ENCODE measurements around the gene VAV1.
A peak's percentile ranks its signal among the peaks of the same experiment; 100 is the strongest.
"Not testable (repeated sequence)": the region's sequence is repeated elsewhere in the genome, so short reads cannot be mapped to it uniquely, and the experiment has no call there.

VAV1 gene

DNA sequence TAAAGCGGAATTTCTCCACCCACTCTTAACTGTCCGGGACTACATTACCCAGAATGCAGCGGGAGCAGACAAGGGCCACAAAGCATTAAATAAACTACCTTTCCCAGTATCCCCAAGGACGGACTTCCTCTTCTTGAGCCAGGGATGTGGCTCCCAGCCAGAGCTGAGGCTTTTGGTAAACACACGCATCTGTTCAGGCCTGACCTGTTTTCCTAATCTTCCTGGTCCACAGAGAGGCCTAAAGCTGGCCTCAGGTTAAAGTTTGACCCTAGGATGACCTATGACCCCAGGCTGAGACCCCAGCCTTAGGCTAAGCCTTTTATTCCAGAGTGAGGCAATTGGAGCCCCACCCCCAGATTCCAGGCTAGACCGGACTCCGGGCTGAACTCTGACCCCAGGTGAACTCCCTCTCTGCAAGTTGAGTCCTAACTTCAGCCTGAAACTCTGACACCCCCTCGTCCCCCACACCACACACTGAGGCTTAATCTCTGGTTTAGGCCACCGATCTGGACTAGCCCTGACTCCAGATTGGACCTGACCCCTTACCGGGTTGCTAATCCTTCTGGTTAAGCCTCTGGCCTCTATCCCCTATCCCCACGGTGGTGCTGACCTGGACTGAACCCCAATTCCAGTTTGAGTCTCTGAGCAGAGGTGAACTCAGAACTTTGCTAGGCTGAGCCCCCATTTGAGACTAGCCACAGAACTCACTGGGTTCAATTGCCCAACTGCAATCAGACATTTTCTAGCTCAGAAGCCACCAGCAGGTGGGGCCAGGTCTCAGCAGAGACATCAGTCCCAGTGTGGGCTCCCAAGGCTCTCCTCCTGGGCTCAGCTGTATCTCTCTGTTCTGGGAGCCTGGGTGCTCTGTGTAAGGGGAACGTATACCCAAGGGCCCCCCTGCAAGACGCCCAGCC, 34.4 kb upstream of the VAV1 start:
- peak; percentile 41 for DNase-seq

DNA sequence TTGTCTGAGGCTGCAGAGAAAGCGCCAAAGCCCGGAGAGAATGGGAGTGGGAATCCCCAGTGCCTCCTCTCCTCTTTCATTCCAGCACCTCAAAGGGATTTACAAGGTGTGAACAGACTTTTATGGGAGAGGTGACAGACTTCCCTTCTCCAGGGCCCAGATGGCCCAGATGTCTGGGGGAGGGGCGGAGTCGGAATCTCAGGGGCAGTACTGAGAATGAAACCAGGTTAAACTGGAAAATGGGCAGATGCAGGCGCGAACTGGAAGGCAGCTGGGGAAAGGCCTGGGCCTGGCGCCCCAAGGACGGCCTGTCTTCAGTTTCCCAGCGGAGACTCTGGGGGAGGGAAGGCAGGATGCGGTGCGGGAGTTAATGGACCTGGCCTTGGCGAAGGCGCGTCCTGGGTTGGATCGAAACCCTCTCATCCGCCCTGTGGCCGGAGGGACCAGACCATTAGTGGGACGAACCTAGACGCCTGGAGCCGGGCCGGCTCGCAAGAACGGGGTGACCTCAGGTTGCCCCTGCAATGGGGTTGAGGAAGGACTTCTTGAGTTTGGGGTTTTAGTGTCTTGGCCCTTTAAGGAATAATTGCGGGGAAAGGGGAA, 33.6 kb upstream of the VAV1 start:
- DNase-seq = peak; percentile 54

DNA sequence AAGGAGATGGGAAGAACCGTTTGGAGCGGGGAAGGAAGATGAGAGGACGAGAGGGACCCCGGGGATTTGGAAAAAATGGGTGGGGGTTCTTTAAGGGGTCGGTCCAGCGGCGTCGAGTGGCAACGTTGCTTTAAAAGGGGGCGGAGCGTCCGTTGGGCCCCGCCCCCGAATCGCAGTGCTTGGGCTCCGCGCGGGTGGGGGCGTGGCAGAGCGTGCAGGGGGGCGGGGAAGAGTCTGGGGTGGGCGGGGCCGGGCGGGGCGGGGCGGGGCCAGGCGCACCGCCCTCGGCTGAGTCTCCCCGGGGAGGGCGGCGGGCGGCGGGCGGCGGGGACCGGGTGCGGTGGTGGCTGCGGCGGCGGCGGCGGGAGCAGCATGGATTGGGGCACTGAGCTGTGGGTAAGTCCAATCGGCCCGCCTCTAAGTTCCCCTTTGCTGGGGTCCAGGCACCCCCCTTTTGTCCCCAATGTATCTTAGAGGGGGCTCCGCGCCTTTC, 33.1 kb upstream of the VAV1 start, which contains the start of gene TRIP10:
TRIP10 (plus strand) TSS at position 291 of the 493 bp plus-strand sequence; CDS start at position 373, 82 bp downstream.
- DNase-seq = peak; percentile 59

DNA sequence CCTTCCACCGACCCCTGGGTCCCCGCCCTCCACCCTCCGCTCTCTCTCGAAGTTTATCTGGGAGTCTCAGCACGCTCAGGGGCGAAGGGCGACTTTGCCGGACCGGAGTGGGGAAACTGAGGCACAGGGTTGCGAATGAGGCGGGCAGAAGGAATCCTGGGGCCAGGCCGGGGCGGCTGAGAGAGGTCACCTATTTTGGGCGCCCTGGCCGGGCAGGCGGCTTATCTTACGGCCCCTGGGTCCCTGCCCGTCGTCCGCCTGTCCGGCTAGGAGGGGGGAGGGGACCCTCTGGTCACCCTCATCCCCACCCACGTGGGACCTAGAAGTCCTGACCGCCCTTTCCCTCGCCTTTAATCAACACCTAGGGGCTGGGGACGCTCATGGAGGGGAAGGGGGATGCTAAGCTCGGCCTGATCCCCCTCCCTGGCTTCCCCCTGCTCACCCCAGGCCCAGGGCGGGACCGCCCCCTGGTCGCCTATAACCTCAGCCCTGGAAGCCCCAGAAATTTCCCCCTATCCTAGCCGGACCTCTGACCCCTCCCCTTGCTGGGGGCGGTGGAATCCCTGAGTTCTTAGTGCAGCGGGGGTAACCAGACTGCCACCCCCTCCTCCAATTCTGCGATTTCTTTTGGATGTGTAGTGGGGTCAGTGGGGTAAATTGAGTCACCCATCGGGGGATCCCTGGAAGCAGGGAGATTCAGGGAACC, 32.5 kb upstream of the VAV1 start:
- DNase-seq = no peak

DNA sequence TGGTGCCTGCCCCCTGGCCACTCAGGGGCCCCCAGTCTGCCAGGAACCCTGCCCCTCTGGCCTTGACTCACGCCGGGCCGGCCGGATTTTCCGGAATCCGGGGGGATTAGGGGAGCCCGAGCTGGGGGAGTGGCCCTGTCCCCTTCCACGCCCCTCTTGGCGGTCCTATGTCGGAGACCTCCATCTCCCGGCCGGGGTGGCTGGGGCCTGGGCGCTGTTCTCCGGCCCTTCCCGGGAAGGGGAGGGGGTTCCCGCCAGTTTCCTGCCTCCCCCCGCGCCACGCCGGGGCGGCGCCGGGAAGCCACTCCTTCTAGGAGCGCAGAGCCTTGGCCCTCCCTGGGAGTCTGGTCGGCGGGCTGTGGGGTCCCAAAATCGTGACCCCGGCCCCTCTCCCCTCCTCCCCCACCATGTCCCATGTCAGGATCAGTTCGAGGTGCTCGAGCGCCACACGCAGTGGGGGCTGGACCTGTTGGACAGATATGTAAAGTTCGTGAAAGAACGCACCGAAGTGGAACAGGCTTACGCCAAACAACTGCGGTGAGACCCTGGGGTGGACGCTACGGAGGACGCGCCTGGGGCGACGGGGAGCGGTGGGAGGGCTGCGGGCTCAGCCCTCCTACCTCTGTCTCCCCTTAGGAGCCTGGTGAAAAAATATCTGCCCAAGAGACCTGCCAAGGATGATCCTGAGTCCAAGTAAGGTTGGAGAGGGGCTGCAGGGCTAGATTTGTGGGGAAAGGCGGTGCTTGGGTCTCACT, 31.7 kb upstream of the VAV1 start:
- DNase-seq = peak; percentile 12

DNA sequence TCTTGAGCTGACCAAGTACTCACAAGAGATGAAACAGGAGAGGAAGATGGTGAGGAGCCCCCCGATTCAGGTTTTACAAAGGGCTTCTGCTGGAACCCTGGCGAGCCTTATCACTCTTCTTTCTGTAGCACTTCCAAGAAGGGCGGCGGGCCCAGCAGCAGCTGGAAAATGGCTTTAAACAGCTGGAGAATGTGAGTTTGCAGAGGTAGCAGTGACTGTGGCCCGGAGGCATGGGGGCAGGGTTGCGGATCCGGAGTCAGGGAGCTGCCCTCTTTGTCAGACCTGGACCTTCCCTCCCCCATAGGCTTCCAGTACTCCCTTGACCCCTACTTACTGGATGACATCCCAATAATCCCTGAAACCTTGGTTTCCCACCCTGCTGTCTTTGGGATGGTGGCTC, 29.4 kb upstream of the VAV1 start:
- DNase-seq = no peak

DNA sequence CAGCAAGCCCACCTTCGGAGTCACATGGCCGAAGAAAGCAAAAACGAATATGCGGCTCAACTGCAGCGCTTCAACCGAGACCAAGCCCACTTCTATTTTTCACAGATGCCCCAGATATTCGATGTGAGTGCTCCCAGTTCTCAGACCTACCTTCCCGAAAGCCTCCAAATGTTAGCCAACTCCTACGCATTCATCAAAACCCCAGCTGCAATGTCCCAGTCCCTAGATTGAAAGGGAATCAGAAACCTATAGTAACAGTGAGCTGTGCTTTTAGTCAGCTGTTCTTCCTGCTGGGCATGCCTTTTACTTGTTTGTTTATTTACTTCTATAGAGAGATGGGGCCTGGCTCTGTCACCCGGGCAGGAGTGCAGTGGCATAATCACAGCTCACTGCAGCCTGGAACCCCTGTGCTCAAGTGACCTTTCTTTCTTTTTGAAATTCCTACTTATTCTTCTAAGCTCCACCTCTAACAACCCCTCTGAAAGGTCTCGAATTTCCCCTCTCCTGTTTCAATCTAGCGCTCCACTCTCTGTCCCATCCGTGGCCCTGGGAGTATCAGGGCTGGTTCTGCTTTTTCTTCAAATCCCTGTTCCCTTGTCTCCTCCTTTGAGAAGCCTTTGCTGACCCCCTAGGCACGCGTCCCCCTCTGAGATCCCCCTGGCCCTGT, 28.7 kb upstream of the VAV1 start:
- DNase-seq = no peak

DNA sequence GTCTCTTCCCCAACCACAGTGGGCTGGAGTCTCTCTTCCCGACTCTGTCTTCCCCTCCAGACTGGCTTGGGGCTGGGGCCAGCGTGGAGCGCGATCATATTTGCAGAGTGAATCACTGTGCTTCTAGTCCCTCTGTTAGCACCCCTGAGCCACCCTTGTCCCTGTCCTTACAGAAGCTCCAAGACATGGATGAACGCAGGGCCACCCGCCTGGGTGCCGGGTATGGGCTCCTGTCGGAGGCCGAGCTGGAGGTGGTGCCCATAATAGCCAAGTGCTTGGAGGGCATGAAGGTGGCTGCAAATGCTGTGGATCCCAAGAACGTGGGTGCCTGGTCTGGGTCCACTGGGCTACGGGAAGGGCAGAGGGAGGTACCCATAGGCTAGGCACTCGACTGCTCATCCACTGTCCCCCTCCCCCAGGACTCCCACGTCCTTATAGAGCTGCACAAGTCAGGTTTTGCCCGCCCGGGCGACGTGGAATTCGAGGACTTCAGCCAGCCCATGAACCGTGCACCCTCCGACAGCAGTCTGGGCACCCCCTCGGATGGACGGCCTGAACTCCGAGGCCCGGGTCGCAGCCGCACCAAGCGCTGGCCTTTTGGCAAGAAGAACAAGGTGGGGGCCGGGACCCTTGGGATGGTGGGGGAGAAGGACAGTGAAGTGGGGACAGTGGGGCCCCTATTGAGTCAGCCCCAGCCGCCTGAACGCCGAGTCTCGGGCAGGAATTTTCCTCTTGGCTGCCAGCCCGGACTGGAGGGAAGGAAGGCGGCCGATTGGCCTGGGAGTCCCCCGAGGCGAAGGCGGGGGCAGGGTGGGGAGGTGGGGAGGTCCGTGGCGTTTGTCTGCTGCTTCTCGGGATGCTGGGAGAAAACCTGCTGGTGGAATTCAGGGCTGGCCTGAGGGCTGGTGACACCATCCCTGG, 27.9 kb upstream of the VAV1 start:
- DNase-seq = no peak

DNA sequence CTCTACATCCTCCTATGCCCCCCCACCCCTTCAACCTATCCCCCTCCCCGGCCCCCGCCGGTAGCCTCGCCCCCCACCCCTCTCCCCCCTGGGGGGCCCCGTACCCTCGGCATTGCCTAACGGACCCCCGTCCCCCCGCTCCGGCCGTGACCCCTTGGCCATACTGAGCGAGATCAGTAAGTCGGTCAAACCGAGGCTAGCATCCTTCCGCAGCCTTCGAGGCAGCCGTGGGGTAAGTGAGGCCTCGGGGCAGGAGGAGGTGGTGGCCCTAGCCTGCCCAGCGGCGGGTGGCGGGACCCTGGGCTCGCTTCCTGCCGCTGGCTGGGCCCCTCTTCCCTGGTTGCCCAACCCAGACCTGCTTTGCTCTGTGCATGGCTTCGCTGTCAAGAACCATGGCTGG, 26.5 kb upstream of the VAV1 start:
- no peak for DNase-seq

DNA sequence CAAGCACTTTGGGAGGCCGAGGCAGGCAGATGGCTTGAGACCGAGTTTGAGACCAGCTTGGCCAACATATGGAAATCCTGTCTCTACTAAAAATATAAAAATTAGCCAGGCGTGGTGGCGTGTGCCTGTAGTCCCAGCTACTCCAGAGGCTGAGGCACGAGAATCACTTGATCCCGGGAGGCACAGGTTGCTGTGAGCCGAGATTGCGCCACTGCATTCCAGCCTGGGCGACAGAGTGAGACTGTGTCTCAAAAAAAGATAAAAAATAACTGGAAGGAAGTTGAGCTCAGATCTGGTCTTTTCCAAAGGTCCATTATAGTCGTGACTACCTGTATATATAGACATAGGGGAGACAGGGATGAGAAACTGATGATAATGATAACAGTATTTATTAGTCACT, 24.0 kb upstream of the VAV1 start:
- not testable (repeated sequence) for DNase-seq

DNA sequence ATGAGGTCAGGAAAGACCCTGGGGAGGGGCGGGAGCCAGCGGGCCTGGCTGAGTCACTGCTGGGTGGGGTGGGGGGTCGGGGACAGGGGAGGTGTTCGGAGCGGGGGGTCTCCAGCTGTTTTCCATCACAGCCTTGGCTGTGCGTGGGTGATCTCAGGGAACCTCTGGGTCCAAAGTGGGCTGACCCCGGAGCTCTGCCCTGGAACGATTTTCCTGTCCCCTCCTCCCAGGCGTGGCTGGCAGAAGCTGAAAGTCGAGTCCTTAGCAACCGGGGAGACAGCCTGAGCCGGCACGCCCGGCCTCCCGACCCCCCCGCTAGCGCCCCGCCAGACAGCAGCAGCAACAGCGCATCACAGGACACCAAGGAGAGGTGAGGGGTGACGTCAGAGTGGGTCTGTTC, 22.4 kb upstream of the VAV1 start:
- DNase-seq = no peak

DNA sequence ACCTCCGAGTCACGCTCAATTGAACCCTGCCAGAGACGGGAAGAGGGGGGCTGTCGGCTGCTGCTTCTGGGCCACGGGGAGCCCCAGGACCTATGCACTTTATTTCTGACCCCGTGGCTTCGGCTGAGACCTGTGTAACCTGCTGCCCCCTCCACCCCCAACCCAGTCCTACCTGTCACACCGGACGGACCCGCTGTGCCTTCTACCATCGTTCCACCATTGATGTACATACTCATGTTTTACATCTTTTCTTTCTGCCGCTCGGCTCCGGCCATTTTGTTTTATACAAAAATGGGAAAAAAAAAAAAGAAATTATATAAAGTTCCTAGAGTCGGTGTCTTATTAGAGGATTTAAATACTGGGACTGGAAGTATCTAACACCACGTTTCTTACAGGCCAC, 21.3 kb upstream of the VAV1 start:
- no peak for DNase-seq

DNA sequence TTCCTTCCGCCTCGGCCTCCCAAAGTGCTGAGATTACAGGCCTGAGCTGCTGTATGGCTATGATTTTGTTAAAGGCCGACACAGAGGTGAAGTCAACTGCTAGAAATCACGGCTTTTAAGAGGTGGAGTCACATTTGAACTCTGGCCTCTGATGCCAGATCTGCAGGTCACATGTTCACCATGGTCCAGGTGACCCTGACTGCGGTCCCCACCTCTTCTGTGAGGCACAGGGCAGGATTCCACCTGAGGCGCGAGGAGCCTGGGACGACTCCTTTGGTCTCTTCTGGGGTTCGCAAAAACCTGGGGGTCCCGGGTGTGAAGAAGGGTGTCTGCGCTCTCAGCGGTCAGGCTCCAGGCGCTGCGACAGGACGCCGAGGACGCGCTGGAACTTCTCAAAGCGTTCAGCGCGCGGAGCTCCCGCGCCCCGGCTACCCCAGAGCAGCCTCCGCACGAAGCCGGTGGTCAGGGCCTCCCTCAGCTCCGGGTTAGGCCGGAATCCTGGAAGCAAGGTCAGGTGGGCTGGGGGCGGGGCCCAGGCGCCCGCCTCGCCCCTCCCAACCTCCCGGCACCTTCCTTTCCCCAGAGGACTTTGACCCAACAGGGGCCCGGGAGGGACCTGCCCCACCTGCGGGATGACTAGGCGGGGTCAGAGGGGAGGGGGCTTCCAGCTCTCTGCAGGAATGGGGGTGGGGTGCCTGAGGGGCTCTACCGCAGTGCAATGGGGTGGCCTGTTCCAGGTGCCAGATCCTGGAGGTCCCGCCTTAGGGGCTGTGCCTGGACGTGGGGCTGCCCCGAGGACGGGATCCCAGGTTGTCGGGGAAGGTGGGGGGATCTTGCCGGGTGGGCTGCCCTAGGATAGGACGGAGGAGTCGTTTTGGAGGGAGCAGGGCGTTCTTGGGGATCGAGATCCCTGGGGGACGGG, 20.0 kb upstream of the VAV1 start:
- no peak for DNase-seq

DNA sequence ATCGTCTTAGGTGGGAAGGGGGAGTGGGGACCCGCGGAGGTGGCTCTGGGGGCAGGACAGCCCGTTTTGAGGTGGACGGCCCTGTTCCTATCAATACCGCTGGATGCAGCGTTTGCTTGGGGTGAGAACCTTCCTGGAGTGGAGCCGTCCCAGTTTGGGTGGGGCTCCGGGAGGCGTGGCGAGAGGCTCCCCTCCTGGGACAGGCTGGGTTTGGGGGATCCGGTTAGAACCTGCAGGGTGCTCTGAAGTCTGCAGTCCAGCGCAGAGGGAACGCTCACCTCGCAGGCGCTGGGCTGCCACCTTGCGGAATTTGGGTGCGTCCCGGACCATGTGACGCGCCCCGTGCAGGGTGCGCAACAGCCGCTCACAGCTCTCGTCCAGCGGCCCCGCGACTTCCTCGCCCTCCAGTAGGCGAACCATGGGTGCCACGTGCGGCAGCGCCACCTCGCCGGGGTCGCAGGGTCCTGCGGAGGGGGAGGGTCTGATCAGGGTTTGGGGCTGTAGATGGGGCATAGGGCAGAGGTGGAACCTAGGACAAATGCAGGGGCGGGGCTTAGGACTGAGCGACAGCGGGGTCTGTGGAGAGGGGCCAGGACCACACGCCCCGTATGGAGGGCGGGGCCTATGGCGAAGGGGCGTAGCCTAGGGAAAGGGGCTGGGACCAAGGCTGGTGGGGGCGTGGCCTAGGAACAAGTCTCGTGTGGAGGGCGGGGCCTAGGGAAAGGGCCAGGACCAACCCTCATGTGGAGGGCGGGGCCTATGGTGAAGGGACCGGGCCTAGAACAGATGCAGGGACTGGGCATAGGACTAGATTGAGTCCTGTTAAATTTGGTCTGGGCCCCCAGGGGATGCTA, 19.1 kb upstream of the VAV1 start:
- no peak for DNase-seq

DNA sequence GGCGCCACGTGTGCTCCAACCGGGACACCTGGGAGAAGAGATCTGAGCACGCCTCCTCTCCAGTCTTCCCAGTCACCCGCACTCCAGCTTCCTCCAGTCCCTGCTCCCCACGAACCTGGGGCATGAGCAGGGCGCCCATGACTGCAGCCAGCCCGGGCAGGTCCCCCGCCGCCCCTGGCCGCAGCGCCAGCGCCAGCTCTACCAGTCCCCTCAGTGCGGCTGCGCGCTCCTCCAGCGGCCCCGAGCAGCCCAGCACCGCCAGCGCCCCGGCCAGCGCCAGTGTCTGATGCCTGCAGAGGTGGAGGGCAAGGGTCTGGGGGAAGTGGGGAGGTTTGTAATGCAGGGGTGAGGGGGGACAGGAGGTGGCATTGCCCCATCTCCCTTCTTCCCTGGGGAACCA, 18.4 kb upstream of the VAV1 start:
- no peak for DNase-seq

DNA sequence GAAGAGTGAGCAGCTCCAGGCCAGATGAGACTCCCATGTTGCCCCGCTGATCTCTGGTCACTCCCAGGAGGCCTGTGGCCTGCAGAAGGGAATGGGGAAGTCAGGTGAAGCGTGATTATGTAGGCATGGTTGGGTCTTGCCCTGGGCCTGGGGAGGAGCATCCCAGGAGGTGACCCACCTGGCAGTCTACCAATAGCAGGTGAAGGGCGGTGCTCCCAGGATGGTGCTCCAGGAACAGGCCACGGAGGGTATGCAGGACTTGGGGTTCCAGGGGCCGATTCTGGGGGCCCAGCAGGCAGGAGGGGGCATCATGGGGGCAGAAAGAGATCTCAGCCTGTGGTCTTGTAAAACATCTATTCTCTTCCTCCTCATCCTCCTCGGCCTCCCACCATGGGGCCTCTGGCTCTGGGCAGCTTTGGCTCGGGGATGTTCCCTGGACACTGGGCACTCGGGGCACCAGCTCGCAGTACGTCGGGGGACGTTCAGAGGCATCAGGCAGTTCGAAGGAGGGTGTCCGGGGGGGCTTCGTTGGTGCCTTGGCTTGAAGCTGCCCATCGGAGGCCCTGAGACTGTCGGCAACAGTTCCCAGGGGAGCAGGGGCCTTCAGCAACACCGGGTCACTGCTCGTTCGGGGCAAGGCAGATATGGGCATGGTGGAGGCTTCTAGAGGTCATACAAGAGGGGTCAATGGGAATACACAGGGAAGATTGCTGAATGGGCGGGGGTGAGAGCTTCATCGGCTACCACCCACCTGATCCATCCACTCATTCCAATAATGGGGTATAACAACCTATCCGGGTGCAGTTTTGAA, 17.6 kb upstream of the VAV1 start:
- DNase-seq = no peak

DNA sequence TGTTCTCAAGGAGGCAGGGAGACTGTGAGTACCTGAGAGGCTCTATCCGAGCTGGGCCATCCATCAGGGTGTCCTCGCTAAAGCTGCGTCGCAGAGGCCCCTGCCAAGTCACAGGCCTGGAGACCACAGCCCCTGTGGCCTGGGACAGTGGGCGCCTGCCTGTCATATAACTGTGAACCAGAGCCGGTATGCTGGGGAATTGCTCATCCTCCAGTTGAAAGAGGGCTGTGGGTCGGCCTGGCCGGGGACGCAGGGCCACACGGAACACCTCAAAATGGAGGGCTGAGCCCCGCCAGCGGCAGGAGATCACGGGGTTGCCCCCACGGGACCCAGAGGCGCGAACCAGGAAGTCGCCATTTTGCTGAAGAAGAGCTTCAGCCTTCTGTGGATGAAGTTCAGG, 11.9 kb upstream of the VAV1 start:
- no peak for DNase-seq

DNA sequence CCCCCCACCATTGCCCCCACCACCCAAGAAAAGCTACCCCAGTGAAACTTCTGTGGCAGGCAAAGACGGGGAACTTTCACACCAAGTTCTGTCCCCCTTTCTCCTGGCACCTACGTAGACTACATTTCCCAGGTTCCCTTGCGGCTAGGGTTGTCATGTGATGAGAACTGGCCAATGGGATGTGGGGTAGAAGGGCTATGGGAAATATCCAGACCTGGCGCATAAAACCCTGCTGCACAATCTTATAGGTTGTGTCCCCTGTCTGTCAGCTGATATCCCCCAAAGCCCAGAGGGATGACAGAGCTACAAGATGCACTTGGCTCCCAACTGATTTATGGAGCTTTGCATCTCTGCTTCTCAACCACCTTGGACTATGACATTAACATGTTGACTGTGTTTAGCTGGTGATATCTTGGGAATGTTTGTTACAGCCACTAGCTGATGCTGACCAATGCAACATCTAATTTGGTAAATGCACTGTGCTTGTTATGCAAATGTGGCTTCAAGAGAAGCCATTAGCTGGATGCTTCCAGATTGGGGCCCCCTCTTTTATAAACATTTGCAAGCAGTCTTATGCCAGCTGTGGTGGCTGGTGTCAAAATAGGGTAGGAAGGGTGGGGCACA, 11.3 kb upstream of the VAV1 start:
- DNase-seq = no peak
